Fibroblast of mammary gland (primary cell): Measurements from ENCODE around the gene NRXN3.
A peak's percentile ranks its signal among the peaks of the same experiment; 100 is the strongest.

Source experiments
- DNase-seq: peaks from one replicate; pipeline ENCODE4 v3.0.0-alpha.2; 2010; ENCODE audit warnings: low read depth
- H3K4me3 ChIP-seq: 2 replicates; pipeline ENCODE4 v1.5.1; 2011; ENCODE audit warnings: low read depth, mild to moderate bottlenecking, low read length, moderate library complexity; ENCODE audit not compliant: control insufficient read depth
- TF ChIP-seq, protein P1 (sequence below): conservative IDR thresholded peaks from 2 replicates; pipeline ENCODE4 v1.5.1; 2011; ENCODE audit warnings: low read depth, low read length, inconsistent platforms; ENCODE audit not compliant: control insufficient read depth, insufficient read depth

NRXN3 gene

GRCh38 chr14:79822034-79822433 lies 1651.9 kb downstream of the NRXN3 start:
- no peak for DNase-seq
- no peak overlapping the region for H3K4me3 ChIP-seq
- TF ChIP-seq, protein P1, sequence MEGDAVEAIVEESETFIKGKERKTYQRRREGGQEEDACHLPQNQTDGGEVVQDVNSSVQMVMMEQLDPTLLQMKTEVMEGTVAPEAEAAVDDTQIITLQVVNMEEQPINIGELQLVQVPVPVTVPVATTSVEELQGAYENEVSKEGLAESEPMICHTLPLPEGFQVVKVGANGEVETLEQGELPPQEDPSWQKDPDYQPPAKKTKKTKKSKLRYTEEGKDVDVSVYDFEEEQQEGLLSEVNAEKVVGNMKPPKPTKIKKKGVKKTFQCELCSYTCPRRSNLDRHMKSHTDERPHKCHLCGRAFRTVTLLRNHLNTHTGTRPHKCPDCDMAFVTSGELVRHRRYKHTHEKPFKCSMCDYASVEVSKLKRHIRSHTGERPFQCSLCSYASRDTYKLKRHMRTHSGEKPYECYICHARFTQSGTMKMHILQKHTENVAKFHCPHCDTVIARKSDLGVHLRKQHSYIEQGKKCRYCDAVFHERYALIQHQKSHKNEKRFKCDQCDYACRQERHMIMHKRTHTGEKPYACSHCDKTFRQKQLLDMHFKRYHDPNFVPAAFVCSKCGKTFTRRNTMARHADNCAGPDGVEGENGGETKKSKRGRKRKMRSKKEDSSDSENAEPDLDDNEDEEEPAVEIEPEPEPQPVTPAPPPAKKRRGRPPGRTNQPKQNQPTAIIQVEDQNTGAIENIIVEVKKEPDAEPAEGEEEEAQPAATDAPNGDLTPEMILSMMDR: no peak

DNA sequence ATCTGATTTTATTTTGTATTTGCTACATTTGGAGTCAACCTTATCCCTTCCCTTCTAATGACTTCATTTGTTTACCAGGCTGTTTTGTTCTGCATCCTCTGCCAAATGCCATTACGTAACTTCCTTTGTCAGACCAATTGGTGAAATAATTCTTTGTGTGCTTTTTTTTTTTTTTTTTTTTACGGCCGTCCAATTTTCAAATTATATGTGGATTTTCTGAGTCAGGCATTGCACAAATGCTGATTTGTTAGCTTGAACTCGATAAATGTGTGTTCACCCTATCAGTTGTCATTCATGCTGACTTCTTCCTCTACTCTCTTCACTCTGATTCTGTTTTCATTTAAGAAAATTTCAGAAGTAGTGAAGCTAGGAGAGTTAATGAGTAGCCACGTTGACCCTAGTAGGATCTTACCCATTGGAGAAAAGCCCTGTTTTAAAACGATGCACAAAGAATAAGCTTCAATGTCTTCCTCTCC lies 1654.9 kb downstream of the NRXN3 start:
- TF ChIP-seq, protein P1: no peak
- no peak overlapping the region for H3K4me3 ChIP-seq
- peak; percentile 89 for DNase-seq

- H3K4me3 ChIP-seq: no peak overlapping the region
- no peak for DNase-seq
- TF ChIP-seq, protein P1: no peak
Observed at GRCh38 chr14:79826362-79826761, 1656.2 kb downstream of the NRXN3 start.

DNA sequence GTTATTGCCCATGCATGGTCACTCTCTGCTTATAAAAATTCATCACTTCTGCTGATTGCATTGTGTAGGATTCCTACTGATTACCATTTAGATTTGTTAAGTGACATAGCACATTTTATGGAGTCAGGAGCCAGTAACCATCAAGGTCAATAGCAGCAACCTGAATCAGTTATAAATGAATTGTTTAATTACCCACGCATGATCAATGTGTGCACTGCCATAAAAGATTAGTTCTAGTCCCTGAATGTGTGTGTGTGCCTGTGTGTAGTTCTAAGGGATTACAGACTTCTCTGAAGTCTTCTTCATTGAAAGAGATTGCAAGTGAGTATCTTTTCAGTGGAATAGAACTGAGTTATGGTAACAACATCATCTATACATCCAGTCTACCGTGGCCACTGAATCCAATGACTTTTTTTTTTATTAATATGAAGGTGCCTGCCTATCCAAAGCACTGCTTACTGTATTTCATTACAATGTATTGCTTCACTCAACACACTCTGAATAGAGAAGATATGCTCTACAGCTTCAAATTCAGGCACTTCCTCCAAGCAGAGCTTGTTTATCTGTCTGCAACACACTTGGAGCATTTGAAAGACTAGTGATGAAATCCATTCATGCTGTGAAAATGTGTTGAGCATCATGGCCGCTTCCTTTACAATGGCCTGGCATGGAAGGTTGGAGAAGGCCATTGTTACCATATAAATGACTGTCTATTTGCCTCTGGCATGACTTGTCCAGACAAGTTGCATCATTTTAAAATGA lies 1659.4 kb downstream of the NRXN3 start:
- DNase-seq: no peak
- no peak overlapping the region for H3K4me3 ChIP-seq
- TF ChIP-seq, protein P1: no peak

DNA sequence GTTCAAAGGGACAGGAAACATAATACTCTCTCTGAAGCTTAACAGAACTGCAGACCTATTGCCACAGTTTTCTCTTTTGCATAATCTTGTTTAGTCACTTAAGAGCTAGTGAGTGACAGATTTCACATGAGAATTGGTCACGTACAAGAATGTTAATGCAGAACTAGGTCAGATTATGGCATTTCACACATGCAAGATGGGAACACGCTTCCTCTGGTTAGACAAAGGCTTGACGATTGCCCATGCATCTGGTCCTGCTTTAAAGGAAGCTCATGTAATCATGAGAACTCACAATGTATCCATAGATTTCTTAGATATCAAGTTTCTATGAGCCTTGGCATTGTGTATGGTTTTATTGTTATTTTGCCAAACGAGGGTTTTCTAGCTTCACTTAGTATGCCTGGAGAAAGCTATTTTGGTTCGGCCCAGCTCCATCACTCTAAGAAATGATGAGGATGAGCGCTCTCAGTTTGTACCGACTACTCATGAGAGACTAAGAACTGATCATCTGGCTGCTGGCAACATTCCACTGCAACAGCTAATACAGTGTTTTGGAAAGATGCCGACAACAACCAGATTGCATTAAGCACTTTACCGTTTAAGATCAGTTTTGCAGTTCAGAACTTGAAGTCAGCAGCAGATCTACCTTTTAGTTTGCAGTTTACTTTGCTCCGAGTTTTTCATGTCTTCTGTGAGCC lies 1661.2 kb downstream of the NRXN3 start:
- TF ChIP-seq, protein P1: no peak
- H3K4me3 ChIP-seq: no peak overlapping the region
- DNase-seq: peak; percentile 88

DNA sequence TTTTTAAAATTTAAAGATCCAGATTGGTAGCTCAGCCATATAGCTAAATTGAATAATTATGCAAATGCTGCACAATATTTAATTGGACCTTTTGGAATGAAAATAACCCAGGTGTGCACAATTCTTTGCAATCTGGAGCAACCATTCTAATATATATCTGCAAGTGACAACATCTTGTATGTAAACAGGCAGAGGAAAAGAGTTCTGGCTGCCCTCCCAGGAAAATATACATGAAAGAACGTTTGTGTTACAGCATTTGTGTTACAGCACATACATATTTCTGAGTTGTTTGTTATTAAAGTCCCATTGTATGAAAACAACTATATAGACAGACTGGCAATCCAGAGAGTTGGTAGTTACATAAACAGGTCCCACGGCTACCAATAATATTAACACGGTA lies 1663.6 kb downstream of the NRXN3 start:
- no peak for DNase-seq
- no peak overlapping the region for H3K4me3 ChIP-seq
- TF ChIP-seq, protein P1: no peak
